Ecto neural progenitor cell (in vitro differentiated cells): ENCODE results near the gene UQCRC1.

Source experiments
- DNase-seq: peaks from one replicate; pipeline ENCODE4 v3.0.0-alpha.2; 2018; ENCODE audit warnings: low spot score

Gene UQCRC1

GRCh38 chr3:48598323-48599076 is 10.9 kb downstream of the UQCRC1 start:
- DNase-seq = no peak

GRCh38 chr3:48597408-48597800 is 12.0 kb downstream of the UQCRC1 start:
- no peak for DNase-seq

DNA sequence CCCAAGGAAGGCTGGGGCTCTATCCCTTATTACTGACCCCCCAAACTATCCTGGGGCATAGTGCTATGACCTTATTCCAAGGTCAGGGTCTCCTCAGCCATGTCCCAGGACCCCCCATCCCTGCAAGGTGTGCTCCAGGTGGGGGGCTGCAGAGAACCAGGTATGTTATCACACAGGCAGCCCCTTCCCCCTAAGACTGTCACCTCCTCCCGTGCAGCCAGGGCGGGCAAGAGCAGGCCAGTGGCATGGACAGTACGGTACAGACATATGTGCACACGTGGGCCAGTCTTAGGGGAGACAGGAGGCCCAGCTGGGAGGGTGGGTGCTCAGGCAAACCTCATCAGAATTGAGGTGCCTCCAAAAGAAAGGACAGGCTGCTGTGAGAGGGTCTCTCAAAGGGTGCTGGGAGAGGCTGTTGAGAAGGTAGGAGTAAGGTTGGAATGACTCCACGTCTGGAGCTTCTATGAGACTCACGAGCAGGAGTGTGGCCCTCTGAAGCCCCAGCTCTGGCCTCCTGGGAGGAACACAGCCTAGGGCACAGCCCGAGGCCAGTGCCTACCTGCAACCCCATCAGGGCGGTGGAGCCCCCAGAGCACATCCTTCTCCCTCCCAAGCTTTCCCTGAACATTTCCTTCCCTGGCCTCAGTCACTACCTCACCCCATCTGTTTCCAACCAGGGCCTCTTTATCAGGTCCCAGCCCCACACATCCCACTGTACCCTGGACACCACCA is 12.6 kb downstream of the UQCRC1 start:
- no peak for DNase-seq

DNA sequence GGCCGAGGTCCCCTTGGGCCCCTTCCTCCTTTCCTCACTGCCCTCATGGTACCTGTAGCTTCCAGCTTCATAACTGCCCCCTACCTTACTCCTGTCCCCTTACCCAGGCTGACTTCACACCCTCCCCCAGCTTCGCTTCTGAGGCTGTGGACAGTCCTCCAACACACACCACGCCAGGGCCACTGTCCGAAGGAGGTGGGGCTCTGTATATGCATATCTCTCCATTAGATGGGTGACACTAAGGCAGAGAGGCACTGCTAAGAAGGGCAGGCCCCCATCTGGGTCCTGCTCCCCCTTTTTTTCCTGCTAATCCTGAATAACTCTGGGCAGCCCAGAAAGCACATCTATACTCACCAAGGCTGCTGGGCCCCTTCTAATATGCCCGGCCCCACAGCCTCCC is 13.3 kb downstream of the UQCRC1 start:
- DNase-seq = no peak

GRCh38 chr3:48595526-48596121 is 13.8 kb downstream of the UQCRC1 start:
- no peak for DNase-seq

DNA sequence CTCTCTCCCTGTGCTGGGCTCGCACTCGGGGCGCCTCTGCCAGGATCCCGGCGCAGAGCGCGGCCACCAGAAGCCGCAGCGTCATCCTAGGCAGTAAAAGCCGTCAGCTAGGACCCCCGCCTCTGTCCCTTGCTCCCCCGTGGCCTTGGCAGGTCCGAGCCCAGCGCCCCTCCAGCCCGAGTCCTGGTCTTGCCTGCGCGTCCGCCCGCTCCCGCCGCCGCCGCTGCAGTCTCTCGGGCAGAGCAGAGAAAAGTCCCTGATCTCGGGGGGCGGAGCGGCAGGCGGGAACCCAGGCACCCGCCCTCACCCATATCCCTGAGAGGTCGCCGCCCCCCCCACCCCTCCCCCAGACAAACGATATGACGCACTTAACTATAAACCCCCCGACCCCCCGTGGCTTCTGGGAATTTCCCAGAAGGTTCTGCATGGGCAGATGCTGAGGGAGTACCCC is 14.3 kb downstream of the UQCRC1 start, which contains the start of gene COL7A1:
COL7A1 (minus strand) TSS at position 255 of the 451 bp plus-strand sequence; CDS start at position 85, 170 bp downstream.
- DNase-seq = no peak

DNA sequence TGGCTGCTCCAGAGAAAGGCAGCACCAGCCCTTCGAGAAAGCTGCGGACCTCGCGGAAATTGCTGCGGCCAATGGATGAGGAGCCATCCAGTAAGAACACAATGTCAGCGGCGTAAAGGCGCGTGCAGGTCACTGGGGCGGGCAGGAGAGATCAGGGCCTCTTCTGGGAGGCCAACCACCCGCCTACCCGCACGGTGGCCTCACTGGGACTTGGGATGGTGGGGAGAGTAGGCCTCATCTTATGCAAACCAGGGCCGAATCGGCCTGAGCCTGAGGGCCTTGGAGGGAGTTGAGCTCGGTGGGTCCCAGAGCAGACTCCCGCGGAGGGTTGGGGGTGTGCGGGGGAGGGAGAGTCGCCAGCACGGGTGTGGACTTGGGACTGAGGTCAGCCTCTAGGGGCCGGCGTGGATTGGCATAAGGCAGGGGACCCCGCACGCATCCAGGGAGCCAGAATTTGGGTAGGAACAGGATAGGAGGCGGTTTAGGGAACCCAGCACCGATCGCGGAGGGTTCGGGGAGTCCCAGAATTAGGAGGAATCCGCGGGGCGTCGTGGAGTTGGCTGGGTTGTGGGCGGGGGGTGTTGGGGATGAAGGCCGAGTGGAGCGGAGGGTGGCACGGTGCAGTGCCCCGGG is 14.9 kb downstream of the UQCRC1 start:
- no peak for DNase-seq

DNA sequence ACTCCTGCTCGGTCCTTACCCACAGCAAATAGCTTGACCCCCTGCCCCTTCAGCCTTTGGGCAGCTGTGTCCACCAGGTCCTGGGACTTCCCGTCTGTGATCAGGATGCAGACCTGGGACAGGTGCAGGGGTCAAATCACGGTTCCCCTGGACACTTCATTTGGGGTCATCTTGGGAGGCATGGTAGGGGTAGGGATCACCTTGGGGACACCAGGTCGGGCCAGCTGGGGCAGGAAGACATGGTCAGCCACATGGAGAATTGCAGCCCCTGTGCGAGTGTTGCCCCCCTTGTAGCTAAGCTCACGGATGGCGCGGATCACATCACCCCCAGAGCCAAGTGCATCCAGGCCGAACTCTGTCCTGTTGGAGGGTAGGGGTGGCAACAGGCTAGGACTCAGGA is 16.1 kb downstream of the UQCRC1 start:
- no peak for DNase-seq

DNA sequence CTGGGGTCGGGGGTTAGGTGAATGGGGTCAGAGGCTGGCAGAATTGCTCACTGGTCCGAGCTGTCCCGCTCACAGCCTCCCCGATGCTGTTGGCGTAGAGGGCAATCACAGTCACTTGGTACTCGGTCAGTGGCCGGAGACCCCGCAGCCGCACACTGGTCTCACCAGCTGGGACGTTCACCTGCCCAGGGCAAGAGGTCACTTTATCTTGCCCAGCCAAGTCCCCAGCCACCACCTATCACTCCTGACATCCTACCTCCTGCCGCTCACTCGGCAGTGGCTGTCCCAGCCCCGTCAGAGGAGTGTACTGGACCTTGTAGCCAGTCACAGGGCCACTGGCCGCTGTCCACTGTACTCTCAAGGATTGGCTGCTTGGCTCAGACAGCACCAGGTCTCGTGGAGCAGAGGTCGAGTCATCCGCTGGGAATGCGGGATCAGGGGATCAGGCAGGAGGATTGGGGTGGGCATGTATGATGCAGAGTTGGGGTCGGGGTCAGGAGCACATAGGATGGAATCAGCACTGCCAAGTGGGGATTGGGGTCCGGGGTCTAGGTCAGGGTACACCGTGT is 16.8 kb downstream of the UQCRC1 start:
- no peak for DNase-seq

GRCh38 chr3:48591886-48592518 is 17.4 kb downstream of the UQCRC1 start:
- no peak for DNase-seq

DNA sequence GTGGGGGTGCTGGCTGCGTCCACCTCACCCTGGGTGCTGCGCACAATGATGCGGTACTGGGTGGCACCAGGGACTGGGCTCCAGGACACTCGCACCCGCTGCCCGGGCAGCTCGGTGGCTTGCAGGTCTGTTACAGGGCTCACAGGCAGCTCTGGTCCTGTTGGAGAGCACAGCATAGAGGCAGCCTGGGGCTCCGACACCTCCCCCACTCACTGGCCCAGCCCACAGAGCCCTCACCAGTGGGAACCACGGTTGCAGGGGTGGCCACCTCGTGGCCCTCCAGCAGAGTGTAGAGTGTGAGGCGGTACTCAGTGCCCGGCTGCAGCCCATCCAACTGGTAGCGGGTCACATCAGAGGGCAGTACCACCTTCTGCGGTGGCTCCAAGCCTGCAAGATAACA is 18.0 kb downstream of the UQCRC1 start:
- DNase-seq = no peak

- DNase-seq = no peak
These were observed 21.2 kb downstream of the UQCRC1 start for GRCh38 chr3:48588230-48588629.

DNA sequence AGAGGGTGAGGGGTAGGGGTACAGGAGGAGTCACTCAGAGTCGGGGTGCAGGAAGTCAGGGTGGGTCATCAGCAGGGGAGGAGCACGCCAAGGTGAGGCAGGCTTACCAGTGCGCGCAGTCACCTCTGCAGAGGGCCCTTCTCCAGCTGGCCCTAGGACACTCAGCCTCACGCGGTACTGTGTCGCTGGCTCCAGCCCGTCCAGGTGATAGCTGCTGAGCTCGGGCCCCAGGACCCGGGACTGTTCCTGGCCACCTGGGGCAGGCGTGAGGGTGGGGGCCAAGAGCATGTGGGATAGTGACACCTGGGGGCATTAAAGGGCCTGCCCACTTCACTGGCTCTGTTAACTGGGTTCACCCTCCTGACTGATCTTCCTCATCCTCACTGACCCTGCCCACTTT is 21.8 kb downstream of the UQCRC1 start:
- DNase-seq = no peak

DNA sequence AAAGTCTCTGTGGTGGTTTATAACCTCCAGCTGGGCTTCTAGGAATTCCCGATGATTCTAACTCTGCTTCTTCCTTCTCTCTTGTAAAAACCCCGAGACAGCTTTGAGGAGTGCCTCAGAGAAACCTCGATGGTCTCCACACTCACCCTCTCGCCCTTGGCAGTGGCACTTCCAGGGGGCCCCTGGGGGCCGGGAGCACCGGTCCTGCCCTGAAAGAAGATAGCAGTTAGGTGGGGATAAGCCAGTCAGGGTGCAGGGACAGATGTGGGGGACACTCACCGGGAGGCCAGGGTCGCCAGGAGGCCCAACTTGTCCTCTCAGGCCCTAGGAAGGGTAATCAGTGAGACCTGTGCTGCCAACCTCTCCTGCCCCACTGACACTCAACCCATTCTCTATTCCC is 24.0 kb downstream of the UQCRC1 start:
- DNase-seq = no peak

GRCh38 chr3:48584836-48585235 is 24.6 kb downstream of the UQCRC1 start:
- DNase-seq = no peak

GRCh38 chr3:48581621-48582481 is 27.6 kb downstream of the UQCRC1 start:
- no peak for DNase-seq

DNA sequence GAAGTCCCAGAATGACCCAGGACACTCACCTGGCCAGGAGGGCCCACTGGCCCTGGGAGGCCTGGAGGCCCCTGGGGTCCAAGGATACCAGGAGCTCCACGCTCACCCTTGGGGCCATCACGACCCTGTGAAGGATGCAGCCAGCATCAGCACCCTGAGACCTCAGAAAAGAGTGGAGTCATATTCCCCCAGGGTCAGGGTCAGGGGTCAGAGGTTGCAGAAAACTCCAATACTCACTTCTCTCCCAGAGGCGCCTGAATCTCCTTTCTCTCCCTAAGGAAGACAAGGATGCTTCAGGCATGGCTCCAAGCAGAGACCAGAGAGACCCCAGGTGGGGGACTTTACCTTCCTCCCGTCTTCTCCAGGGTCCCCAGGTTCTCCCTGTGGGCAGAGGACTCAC is 32.8 kb downstream of the UQCRC1 start:
- DNase-seq = no peak

DNA sequence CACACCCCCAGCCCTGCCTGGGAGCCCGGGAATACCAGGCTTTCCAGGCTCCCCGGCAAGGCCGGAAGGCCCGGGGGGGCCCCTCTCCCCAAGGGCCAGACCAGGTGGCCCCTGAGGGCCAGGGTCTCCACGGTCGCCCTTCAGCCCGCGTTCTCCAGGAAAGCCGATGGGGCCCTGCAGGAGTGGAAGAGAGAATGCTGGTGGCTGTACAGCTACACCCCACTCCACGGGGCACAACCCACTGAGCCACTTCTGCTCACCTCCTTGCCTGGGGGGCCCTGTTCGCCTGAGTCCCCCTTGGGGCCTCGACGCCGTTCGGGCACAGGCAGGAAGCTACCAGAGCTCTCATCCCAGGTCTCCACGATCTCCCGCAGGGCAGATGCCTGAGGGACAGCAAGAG is 34.1 kb downstream of the UQCRC1 start:
- DNase-seq = no peak

DNA sequence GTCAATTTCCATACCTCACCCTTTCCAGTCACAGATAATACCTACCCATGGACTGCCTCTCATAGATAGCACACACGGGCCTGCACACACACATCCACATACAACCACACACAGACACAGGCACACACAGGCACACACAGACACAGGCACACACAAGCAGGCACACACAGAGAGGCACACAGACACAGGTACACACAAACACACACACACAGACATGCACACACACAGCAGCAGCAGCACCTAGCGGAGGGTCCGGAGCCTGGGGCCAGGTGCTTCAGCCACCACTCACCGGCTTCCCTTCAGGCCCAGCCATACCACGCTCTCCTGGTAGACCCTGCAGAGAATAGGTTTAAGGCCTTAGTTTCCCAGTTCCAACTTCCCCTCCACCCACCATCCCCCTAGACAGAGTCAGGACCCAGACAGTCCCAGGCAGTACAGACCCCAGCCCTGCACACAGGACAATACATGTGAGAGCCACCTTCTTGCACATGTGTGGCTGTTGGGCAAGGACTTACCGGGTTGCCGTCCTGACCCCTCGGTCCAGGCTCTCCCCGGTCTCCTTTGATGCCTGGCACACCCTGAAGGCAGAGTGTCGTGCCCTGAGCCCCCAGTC is 35.4 kb downstream of the UQCRC1 start:
- no peak for DNase-seq

DNA sequence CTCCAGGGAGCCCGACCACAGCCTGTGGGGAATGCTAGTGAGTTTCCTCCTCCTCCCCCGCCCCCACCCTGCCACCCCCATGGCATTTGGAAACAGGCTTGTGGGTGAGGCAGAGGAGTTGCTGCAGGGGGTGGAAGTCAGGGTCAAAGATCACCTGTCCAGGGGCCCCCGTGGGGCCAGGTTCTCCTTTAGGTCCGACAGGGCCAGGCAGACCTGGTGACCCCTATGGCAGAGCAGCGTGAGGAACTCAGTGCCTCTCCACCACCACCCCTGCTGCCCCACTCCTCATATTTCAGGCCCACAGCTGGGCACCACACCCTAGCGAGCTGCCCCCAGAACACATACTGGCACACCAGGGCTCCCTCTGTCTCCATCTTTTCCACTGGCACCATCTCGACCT is 36.9 kb downstream of the UQCRC1 start:
- DNase-seq = no peak
